H9 (cell line): ENCODE measurements around the gene ECI2. TPM values are rescaled to one million over a fixed set of nuclear protein-coding genes. Genes with fewer than 3 reads are reported as not detected.

Experiments used
- DNase-seq: peaks from one replicate; pipeline ENCODE4 v3.0.0-alpha.2; 2017
- H2AFZ ChIP-seq: one replicate; pipeline ENCODE4 v1.6.1; 2013; ENCODE audit warnings: mild to moderate bottlenecking, low read length, control low read depth, moderate library complexity
- H2AK5ac ChIP-seq: 2 replicates; pipeline ENCODE4 v1.6.1; 2013; ENCODE audit warnings: low read length, control low read depth, mixed read lengths; ENCODE audit not compliant: insufficient read length
- H2BK120ac ChIP-seq: one replicate; pipeline ENCODE4 v1.6.1; 2013; ENCODE audit warnings: low read depth, mild to moderate bottlenecking, low read length, control low read depth, inconsistent platforms; ENCODE audit not compliant: poor library complexity, severe bottlenecking
- H2BK12ac ChIP-seq: 2 replicates; pipeline ENCODE4 v1.6.1; 2013; ENCODE audit warnings: low read length, control low read depth, mixed read lengths, low read depth; ENCODE audit not compliant: insufficient read length
- H2BK15ac ChIP-seq: 2 replicates; pipeline ENCODE4 v1.6.1; 2013; ENCODE audit warnings: low read depth, low read length, control low read depth
- H2BK20ac ChIP-seq: one replicate; pipeline ENCODE4 v1.6.1; 2013; ENCODE audit warnings: low read depth, mild to moderate bottlenecking, low read length, control low read depth, inconsistent platforms; ENCODE audit not compliant: poor library complexity, severe bottlenecking
- H2BK5ac ChIP-seq: 2 replicates; pipeline ENCODE4 v1.6.1; 2013; ENCODE audit warnings: low read length, control low read depth, mixed read lengths; ENCODE audit not compliant: insufficient read length
- H3K14ac ChIP-seq: 2 replicates; pipeline ENCODE4 v1.6.1; 2013; ENCODE audit warnings: low read length, control low read depth; ENCODE audit not compliant: insufficient read depth
- H3K18ac ChIP-seq: 2 replicates; pipeline ENCODE4 v1.6.1; 2013; ENCODE audit warnings: low read depth, mild to moderate bottlenecking, mixed read lengths, low read length, control low read depth; ENCODE audit not compliant: insufficient read length
- H3K23ac ChIP-seq: 2 replicates; pipeline ENCODE4 v1.6.1; 2013; ENCODE audit warnings: low read length, control low read depth, mixed read lengths, low read depth; ENCODE audit not compliant: insufficient read length
- H3K23me2 ChIP-seq: 2 replicates; pipeline ENCODE4 v1.6.1; 2013; ENCODE audit warnings: low read depth, mild to moderate bottlenecking, mixed read lengths, low read length, control low read depth; ENCODE audit not compliant: insufficient read length, poor library complexity, severe bottlenecking
- H3K27ac ChIP-seq: 2 replicates; pipeline ENCODE4 v1.5.1; 2013; ENCODE audit warnings: low read length, control low read depth, mixed read lengths, low read depth; ENCODE audit not compliant: insufficient read length
- H3K27me3 ChIP-seq: 2 replicates; pipeline ENCODE4 v1.6.1; 2013; ENCODE audit warnings: low read length, control low read depth, inconsistent platforms; ENCODE audit not compliant: insufficient read depth
- H3K4ac ChIP-seq: 2 replicates; pipeline ENCODE4 v1.6.1; 2013; ENCODE audit warnings: low read depth, mild to moderate bottlenecking, control low read depth, inconsistent platforms, low read length, moderate library complexity
- H3K4me1 ChIP-seq: 2 replicates; pipeline ENCODE4 v1.6.1; 2013; ENCODE audit warnings: low read length, control low read depth, inconsistent platforms; ENCODE audit not compliant: insufficient read depth
- H3K4me2 ChIP-seq: 2 replicates; pipeline ENCODE4 v1.6.1; 2013; ENCODE audit warnings: low read length, control low read depth, mixed read lengths; ENCODE audit not compliant: insufficient read length, insufficient read depth
- H3K56ac ChIP-seq: 2 replicates; pipeline ENCODE4 v1.6.1; 2013; ENCODE audit warnings: low read depth, mild to moderate bottlenecking, mixed read lengths, low read length, control low read depth; ENCODE audit not compliant: insufficient read length
- H3K79me1 ChIP-seq: 2 replicates; pipeline ENCODE4 v1.6.1; 2013; ENCODE audit warnings: low read depth, mild to moderate bottlenecking, moderate library complexity, low read length, control low read depth, inconsistent platforms; ENCODE audit not compliant: insufficient read depth, poor library complexity, severe bottlenecking
- H3K79me2 ChIP-seq: 2 replicates; pipeline ENCODE4 v1.6.1; 2013; ENCODE audit warnings: low read length, control low read depth, inconsistent platforms; ENCODE audit not compliant: insufficient read depth
- H3K9ac ChIP-seq: 2 replicates; pipeline ENCODE4 v1.6.1; 2013; ENCODE audit warnings: low read length, control low read depth, mixed read lengths; ENCODE audit not compliant: insufficient read length; ENCODE audit errors: extremely low read depth
- H3K9me3 ChIP-seq: one replicate; pipeline ENCODE4 v1.6.1; 2013; ENCODE audit warnings: low read depth, low read length, inconsistent platforms; ENCODE audit not compliant: control insufficient read depth
- H3T11ph ChIP-seq: one replicate; pipeline ENCODE4 v1.6.1; 2013; ENCODE audit warnings: mild to moderate bottlenecking, low read length, control low read depth, inconsistent platforms
- H4K20me1 ChIP-seq: one replicate; pipeline ENCODE4 v1.6.1; 2013; ENCODE audit not compliant: control insufficient read depth, insufficient read length, insufficient read depth
- H4K5ac ChIP-seq: 2 replicates; pipeline ENCODE4 v1.6.1; 2013; ENCODE audit warnings: low read depth, mild to moderate bottlenecking, mixed read lengths, low read length, control low read depth; ENCODE audit not compliant: insufficient read length
- H4K8ac ChIP-seq: replicated peaks from 2 replicates; pipeline ENCODE4 v1.6.1; 2013; ENCODE audit warnings: low read length, control low read depth, mixed read lengths, low read depth; ENCODE audit not compliant: insufficient read length
- H4K91ac ChIP-seq: 2 replicates; pipeline ENCODE4 v1.6.1; 2013; ENCODE audit warnings: low read depth, mild to moderate bottlenecking, moderate library complexity, mixed read lengths, low read length, control low read depth; ENCODE audit not compliant: insufficient read length
- H3K27ac Mint-ChIP-seq, 3 experiments: 2 replicates in 2 of 3; 3 replicates in 1 of 3; pipeline ENCODE4 v1.8.0; 2020 to 2021; ENCODE audit warnings: mixed read lengths in 3 of 3, mild to moderate bottlenecking in 1 of 3, moderate library complexity in 1 of 3
- H3K27me3 Mint-ChIP-seq: 2 replicates; pipeline ENCODE4 v1.8.0; 2021; ENCODE audit warnings: low read depth, mild to moderate bottlenecking, moderate library complexity, mixed read lengths
- H3K36me3 Mint-ChIP-seq, 3 experiments: 2 replicates in 2 of 3; 3 replicates in 1 of 3; pipeline ENCODE4 v1.8.0; 2020 to 2021; ENCODE audit warnings: low read depth in 3 of 3, mixed read lengths in 3 of 3; ENCODE audit not compliant: insufficient read depth in 1 of 3
- H3K4me1 Mint-ChIP-seq, 2 experiments: 2 replicates each; pipeline ENCODE4 v1.8.0; 2020; ENCODE audit warnings: mixed read lengths in 2 of 2
- H3K4me3 Mint-ChIP-seq, 2 experiments: 2 replicates in 1 of 2; 3 replicates in 1 of 2; pipeline ENCODE4 v1.8.0; 2020 to 2021; ENCODE audit warnings: mild to moderate bottlenecking in 2 of 2, mixed read lengths in 2 of 2, moderate library complexity in 1 of 2
- H3K9me3 Mint-ChIP-seq, 2 experiments: 2 replicates in 1 of 2; 3 replicates in 1 of 2; pipeline ENCODE4 v1.8.0; 2020; ENCODE audit warnings: mild to moderate bottlenecking in 2 of 2, mixed read lengths in 2 of 2, moderate library complexity in 1 of 2
- CTCF ChIP-seq: fragments of 200-600 bp; sonication (generic); conservative IDR thresholded peaks from 3 replicates; pipeline ENCODE4 v1.8.0; 2021; ENCODE audit warnings: antibody characterized with exemption, mild to moderate bottlenecking
- WGBS: extraction: QIAGEN DNeasy Blood & Tissue Kit; methylation state at CpG from one replicate; pipeline ENCODE4 v1.1.7; 2013; ENCODE audit warnings: missing lambda C conversion rate, low lambda C conversion rate, mixed read lengths; ENCODE audit not compliant: insufficient read length; ENCODE audit errors: extremely low coverage; 5-methylcytosine and 5-hydroxymethylcytosine counted together
- total RNA-seq: library from RNA; stranded (reverse); gene quantifications from 2 replicates; pipeline ENCODE4 v1.2.1, GENCODE V29; 2021

The ECI2 gene
- total RNA-seq, 1 experiment from 2014 or later, result 67.5 TPM

DNA sequence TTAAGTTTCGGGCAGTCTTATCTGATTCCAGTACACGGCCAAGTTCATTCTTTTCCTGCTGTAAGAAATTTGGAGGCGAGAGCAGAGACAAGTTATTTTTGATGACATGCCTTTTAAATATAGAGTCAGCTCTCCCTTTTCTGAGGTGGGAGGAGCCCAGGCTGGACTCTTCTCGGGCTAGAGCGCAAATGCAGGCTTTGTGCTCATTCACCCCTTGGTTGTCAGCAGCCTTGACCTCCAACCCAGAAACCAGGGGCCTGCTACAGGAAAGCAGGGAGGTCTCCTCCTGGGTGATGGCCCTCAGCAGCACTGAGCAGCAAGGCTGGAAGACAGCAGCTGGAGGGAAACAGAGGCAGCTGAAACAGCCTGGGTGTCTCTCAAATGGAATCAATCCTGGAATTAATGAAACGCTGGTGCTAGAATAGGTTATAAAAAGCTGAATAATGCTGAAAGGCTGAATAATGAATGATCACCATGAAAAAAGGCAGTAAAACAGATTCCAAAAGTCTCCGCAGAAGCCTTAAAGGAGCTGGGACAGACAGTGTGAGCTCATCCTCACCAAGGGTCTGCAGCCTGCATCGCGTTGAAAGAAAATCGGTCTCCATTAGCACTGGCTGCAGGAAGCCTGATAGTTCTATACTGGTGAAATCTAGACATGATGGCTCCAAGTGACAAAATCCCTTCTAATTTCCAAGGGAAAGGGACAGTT, 28.2 kb upstream of the ECI2 start:
- Histone ChIP-seq H4K8ac (no peak overlapping the region), H4K5ac (no peak overlapping the region), H2BK120ac (no peak overlapping the region), H3K4me1 (no peaks in the 10 kb centered on the region), H3K23ac (no peak overlapping the region), H3K4ac (no peak overlapping the region), H2BK20ac (no peak overlapping the region), H3K14ac (no peak overlapping the region), H2BK5ac (no peak overlapping the region), H2AK5ac (no peak overlapping the region), H3K18ac (no peak overlapping the region), H3T11ph (no peak overlapping the region), H3K27ac (no peak overlapping the region), H2AFZ (no peak overlapping the region), H3K4me2 (no peak overlapping the region), H3K56ac (no peak overlapping the region), H4K20me1 (no peaks in the 10 kb centered on the region), H3K9ac (no peak overlapping the region), H2BK15ac (no peak overlapping the region), H2BK12ac (no peak overlapping the region), H3K23me2 (no peaks in the 10 kb centered on the region), H3K79me1 (no peaks in the 10 kb centered on the region), H4K91ac (no peak overlapping the region), H3K9me3 (peaks cover 4% of the 10 kb centered on the region), H3K27me3 (no peaks in the 10 kb centered on the region), H3K79me2 (no peaks in the 10 kb centered on the region)
- no CpG with 5 or more reads among the region's 10 CpGs for WGBS
- H3K4me3 Mint-ChIP-seq, result no peak overlapping the region
- no peak for DNase-seq
- no peak for TF ChIP-seq CTCF
- H3K27me3 Mint-ChIP-seq, result peaks cover 8% of the 10 kb centered on the region
- H3K9me3 Mint-ChIP-seq, result peaks cover 13 to 17% of the 10 kb centered on the region in 2 experiments; a peak in 4 of 5 replicates
- H3K36me3 Mint-ChIP-seq, result peaks cover 6 to 14% (median 7%) of the 10 kb centered on the region in 3 experiments; a peak in 4 of 7 replicates
- no peak overlapping the region for H3K27ac Mint-ChIP-seq
- peaks cover 3 to 5% of the 10 kb centered on the region in 2 experiments for H3K4me1 Mint-ChIP-seq
